Right lobe of liver (tissue), 6 donors: ENCODE data around the gene PTPRN2. TPM values are rescaled to one million over a fixed set of nuclear protein-coding genes. Genes with fewer than 3 reads are reported as not detected.
"Not testable (repeated sequence)": the region's sequence is repeated elsewhere in the genome, so short reads cannot be mapped to it uniquely, and the experiment has no call there.

Source experiments
- ATAC-seq, 4 donors: fragments of 200-7000 bp; cut with Tn5 transposase; one replicate each; pipeline ENCODE4 v1.9.1; 2020; ENCODE audit warnings: mild to moderate bottlenecking in 4 of 4, moderate library complexity in 4 of 4
- DNase-seq, 3 donors: peaks; one replicate each; pipeline ENCODE4 v3.0.0-alpha.2; 2020
- H3K27ac ChIP-seq, 3 donors: fragments of 200-600 bp; one replicate each; pipeline ENCODE4 v1.8.0; 2022
- H3K27me3 ChIP-seq, 2 donors: fragments of 200-600 bp; one replicate each; pipeline ENCODE4 v1.8.0; 2022
- H3K36me3 ChIP-seq, 4 donors: fragments of 200-600 bp; sonication (generic) in 1 of 4; one replicate each; pipeline versions ENCODE4 v1.5.1 to v1.8.0; 2017 to 2022; ENCODE audit warnings: control low read depth in 1 of 4
- H3K4me1 ChIP-seq, 4 donors: fragments of 200-600 bp; sonication (generic) in 1 of 4; one replicate each; pipeline versions ENCODE4 v1.5.1 to v1.8.0; 2017 to 2022; ENCODE audit warnings: control low read depth in 1 of 4
- H3K4me3 ChIP-seq, 3 donors: fragments of 200-600 bp; one replicate each; pipeline ENCODE4 v1.8.0; 2022
- H3K9me3 ChIP-seq, 4 donors: fragments of 200-600 bp; sonication (generic) in 1 of 4; one replicate each; pipeline versions ENCODE4 v1.5.1 to v1.8.0; 2017 to 2022; ENCODE audit warnings: control low read depth in 1 of 4
- CTCF ChIP-seq, 4 donors: fragments of 200-600 bp in 3 of 4; fragments of 450-650 bp in 1 of 4; IDR thresholded peaks; one replicate each; pipeline versions ENCODE4 v1.5.1 to v1.8.0; 2016 to 2022; ENCODE audit warnings: antibody characterized with exemption in 4 of 4, mild to moderate bottlenecking in 2 of 4
- POLR2A ChIP-seq: fragments of 450-650 bp; IDR thresholded peaks from one replicate; pipeline ENCODE4 v1.6.1; 2017; ENCODE audit warnings: antibody characterized with exemption, mild to moderate bottlenecking
- WGBS: methylation state at CpG from one replicate; pipeline ENCODE4 v1.1.6; 2018; ENCODE audit warnings: low coverage, low lambda C conversion rate; ENCODE audit not compliant: insufficient coverage; ENCODE audit errors: missing lambda C conversion rate; 5-methylcytosine and 5-hydroxymethylcytosine counted together
- intact Hi-C, 2 donors: fragments of 100-400 bp; cut with DNase I; formaldehyde crosslinking; loops; one replicate each; pipeline versions ENCODE4 v1.11.2 to v1.14.1; 2022
- total RNA-seq, 6 experiments: library from RNA; depleted of rRNA in 2 of 6; stranded (reverse); fragments of >200 nt in 2 of 6; fragmentation: NEBNext Ultra II Directional in 3 of 6; extraction: Animal tissue kit (Norgen Biotek cat#: 25700) in 3 of 6; gene quantifications; one replicate each; pipeline versions ENCODE4 v1.1.0 to v1.2.4, GENCODE V29; 2016 to 2023
- donor health status: DM: no; HTN: yes; CAD: no.
- donor health status: DM: no; HTN: no; CAD: no.
- donor health status: DM: no; HTN: no; CAD: no.
- donor health status: DM: no; HTN: yes; CAD: no.
- donor health status: DM: no; HTN: yes; CAD: no.

Gene PTPRN2
- total RNA-seq, 6 experiments from 2014 or later: 0.15 to 0.87 (median 0.67) TPM

- TF ChIP-seq POLR2A (no peak), CTCF (IDR thresholded peaks at IDR 0.05) (no peak)
- H3K9me3 ChIP-seq: no peaks in the 10 kb centered on the region
- ATAC-seq (no peak), DNase-seq (peak in 2 of 3 donors; percentile 23 to 32)
- H3K36me3 ChIP-seq: no peaks in the 10 kb centered on the region
- intact Hi-C loops: no loop called here
- 75% methylated on average over 10 of the region's 19 CpGs for WGBS
- no peak overlapping the region for H3K27ac ChIP-seq
- no peaks in the 10 kb centered on the region for H3K27me3 ChIP-seq
- no peaks in the 10 kb centered on the region for H3K4me1 ChIP-seq
- H3K4me3 ChIP-seq: no peak overlapping the region
These were observed 331.4 kb downstream of the PTPRN2 start for GRCh38 chr7:158256091-158256816.

- no peaks in the 10 kb centered on the region for H3K27me3 ChIP-seq
- no peaks in the 10 kb centered on the region for H3K4me1 ChIP-seq
- ATAC-seq (no peak), DNase-seq (peak in 2 of 3 donors; percentile 9 to 27)
- 67% methylated on average over 6 of the region's 7 CpGs for WGBS
- no peak overlapping the region for H3K4me3 ChIP-seq
- TF ChIP-seq CTCF (IDR thresholded peaks at IDR 0.05): no peak
- no peak for TF ChIP-seq POLR2A
- no peak overlapping the region for H3K27ac ChIP-seq
- H3K9me3 ChIP-seq: no peaks in the 10 kb centered on the region
- H3K36me3 ChIP-seq: no peaks in the 10 kb centered on the region
- intact Hi-C loops: no loop called here
These were observed 332.1 kb downstream of the PTPRN2 start for GRCh38 chr7:158255558-158255957.

GRCh38 chr7:158255156-158255555 lies 332.5 kb downstream of the PTPRN2 start:
- no peaks in the 10 kb centered on the region for H3K9me3 ChIP-seq
- intact Hi-C loops: no loop called here
- H3K27ac ChIP-seq: no peak overlapping the region
- ATAC-seq (no peak), DNase-seq (peak in 1 of 3 donors; percentile 2)
- no peaks in the 10 kb centered on the region for H3K36me3 ChIP-seq
- WGBS: 75% methylated on average over 10 of the region's 11 CpGs
- no peaks in the 10 kb centered on the region for H3K27me3 ChIP-seq
- no peak overlapping the region for H3K4me3 ChIP-seq
- no peaks in the 10 kb centered on the region for H3K4me1 ChIP-seq
- TF ChIP-seq POLR2A (no peak), CTCF (IDR thresholded peaks at IDR 0.05) (no peak)

GRCh38 chr7:158253670-158254045 lies 334.0 kb downstream of the PTPRN2 start:
- intact Hi-C loops, ATAC-seq, H3K9me3 ChIP-seq, H3K4me3 ChIP-seq, H3K36me3 ChIP-seq, H3K27ac ChIP-seq, H3K27me3 ChIP-seq, H3K4me1 ChIP-seq: not testable (repeated sequence)
- DNase-seq: peak in 1 of 3 donors; percentile 15
- WGBS: 69% methylated on average over 5 of the region's 16 CpGs

- intact Hi-C loops: no loop called here
- H3K27me3 ChIP-seq: no peaks in the 10 kb centered on the region
- TF ChIP-seq CTCF (IDR thresholded peaks at IDR 0.05) (no peak), POLR2A (no peak)
- WGBS: 78% methylated on average over 21 of the region's 34 CpGs
- no peak for ATAC-seq
- no peak overlapping the region for H3K27ac ChIP-seq
- no peaks in the 10 kb centered on the region for H3K36me3 ChIP-seq
- no peak overlapping the region for H3K4me3 ChIP-seq
- no peak for DNase-seq
- H3K4me1 ChIP-seq: no peaks in the 10 kb centered on the region
- H3K9me3 ChIP-seq: no peaks in the 10 kb centered on the region
These were observed 334.6 kb downstream of the PTPRN2 start for GRCh38 chr7:158252837-158253669.
